Fibroblast of skin of right biceps (primary cell): ENCODE results near the gene C16orf92.

ENCODE experiments used
- DNase-seq: peaks from one replicate; pipeline ENCODE4 v3.0.0-alpha.2; 2013

The C16orf92 gene

DNA sequence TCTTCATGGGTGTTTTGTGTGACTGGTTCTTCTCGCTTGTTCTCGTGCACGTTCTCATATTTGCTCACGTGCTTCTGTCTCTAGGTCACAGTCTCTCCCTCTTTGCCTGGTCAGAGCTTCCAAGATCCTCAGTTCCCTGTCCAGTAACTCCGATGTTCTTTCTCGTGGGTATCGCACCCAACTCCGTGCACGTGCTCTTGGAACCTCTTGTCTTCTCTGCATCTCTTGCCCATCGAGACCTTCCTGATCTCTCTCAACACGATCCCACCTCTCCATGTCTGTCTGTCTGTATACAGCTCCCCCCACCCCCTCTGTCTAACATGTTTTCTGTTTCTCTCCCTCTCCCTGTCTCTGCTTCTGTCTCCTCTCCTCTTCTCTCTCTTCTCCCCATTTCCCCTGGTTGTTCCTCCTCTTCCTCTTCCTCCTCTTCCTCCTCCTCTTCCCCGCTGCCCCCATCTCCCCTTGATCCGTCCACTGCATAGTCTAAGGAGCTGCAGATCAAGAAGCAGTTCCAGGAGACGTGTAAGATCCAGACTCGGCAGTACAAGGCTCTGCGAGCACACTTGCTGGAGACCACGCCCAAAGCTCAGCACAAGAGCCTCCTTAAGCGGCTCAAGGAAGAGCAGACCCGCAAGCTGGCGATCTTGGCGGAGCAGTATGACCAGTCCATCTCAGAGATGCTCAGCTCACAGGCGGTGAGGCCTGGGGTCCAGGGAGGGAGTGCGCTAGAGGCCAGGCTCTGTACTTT is 33.7 kb upstream of the C16orf92 start:
- no peak for DNase-seq

DNA sequence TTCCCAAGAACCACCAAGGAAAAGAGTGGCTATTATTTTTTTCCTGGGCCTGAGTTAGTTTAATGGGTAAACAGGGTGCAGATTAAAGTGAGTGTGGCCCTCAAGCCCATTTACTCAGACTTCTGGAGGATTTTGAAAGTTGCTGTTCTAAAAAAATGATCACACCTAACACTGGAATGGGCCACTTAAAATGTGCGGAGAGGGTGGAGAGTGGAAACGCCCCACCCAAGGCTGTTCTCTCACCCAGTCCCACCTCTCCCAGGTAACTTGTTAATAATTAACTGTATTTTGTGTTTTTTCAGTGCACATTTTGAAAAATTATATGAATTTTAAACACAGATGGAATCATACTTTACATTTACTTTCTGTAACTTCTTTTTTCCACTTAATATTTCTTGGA is 33.0 kb upstream of the C16orf92 start:
- DNase-seq, result no peak

DNA sequence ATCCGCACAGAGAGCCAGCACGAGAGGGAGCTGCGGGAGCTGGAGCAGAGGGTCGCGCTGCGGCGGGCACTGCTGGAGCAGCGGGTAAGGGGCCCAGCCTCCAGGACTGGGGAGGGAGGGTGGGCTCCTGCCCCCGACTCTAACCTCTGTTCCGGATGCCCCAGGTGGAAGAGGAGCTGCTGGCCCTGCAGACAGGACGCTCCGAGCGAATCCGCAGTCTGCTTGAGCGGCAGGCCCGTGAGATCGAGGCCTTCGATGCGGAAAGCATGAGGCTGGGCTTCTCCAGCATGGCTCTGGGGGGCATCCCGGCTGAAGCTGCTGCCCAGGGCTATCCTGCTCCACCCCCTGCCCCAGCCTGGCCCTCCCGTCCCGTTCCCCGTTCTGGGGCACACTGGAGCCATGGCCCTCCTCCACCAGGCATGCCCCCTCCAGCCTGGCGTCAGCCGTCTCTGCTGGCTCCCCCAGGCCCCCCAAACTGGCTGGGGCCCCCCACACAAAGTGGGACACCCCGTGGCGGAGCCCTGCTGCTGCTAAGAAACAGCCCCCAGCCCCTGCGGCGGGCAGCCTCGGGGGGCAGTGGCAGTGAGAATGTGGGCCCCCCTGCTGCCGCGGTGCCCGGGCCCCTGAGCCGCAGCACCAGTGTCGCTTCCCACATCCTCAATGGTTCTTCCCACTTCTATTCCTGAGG is 32.0 kb upstream of the C16orf92 start:
- no peak for DNase-seq

DNA sequence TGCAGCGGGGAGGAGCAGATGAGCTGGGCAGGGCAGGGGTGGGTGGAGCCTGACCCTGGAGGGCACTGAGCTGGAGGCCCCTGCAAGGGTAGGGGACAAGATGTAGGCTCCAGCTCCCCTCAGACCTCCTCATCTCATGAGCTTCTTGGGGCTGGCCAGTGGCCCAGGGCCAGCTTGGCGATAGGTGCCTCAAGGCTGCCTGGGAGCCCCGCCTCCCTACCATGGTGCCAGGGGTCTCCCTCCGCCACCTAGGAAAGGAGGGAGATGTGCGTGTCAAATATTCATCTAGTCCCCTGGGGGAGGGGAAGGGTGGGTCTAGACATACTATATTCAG is 31.5 kb upstream of the C16orf92 start:
- DNase-seq, result no peak

DNA sequence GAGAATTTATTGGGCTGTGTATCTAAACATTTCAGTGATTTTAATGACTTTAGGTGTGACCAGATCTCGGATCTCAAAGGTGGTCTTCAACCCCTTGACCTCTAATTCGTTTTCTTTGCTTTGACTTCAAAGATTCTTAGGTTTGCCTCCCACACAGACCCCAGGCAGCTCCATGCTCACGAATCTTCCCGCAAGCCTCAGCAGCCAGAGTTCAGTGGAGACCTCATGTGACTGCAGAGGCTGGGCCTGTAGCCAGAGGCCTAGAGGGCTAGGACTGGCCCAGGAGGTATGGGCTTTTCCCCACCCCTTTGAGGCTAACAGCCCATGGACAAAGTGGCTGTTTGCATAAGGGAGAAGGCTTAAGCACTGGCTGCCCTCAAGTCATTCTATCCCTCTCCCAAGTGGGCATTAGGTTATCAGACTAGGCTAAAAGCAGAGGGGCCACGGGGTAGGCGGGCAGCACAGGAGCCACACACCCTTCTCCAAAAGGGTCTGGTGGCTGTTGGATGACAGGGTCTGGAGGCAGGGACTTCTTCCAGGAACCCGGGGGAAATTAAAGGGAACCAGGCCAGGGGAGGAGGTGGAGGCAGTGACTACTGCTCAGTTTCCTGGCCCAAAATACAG is 30.5 kb upstream of the C16orf92 start:
- no peak for DNase-seq

DNA sequence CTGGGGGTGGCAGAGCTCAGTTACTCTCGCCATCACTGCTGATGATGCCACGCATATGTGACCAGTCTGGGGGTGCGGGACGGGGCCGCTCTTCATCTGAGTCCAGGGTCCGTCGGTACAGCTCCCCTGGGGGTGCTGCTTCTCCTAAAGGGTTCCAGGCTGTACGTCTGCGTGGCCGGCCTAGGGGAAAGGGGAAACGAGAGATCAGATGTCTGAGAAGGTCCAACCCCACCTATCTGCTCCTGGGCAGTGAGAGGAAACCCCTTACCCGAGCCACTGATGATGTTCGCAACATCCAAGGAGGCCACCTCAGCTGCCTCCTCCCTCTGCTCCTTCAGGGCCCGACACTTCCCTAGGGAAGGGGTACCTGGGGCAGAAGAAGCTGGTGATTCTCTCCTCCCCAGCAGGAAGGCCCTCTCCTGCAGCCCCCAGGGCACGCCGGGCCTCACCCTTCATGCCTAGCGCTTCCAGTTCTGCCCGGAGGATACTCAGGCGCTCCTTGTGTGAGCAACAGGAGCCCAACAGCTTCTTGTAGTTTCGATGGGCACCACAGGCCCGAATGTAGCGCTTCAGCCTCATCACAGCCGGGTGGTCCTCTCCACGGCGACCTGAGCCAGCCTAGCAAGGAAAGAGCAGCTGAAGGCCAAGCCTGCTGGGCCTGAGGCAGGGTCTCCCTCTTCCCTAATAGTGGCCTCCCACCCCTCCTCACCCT is 29.7 kb upstream of the C16orf92 start:
- DNase-seq, result no peak

DNA sequence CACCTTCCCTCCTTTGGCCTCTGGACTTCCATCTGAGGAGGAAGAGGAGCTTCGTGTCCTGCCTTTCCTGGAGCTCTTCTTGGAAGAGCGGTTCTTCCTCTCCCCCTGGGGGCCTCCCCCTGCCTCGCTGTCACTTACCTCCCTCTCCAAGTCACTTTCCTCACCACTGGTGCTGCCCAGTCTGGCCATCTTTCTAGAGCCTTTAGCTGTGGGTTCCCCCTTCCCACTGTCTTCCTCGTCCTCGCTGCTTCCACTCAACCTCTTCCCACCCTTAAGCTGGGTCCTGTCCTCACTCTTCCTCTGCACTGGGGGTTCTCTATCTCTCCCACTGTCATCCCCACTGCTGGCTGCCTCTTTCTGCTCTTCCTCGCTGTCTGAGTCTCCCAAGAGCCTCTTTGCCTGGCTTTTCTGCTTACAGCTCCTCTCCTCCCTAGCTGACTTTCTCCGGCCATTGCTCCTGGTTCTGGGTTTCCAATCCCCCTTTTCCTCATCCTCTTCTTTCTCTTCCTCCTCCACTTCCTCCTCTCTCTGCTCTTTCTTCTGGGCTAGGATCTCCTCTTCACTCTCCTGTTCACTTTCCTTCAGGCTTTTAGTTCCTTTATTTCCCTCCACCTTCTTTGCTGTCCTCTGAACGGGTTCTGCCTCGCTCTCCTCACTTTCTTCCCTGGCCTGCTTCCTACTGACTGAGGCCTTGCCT is 28.9 kb upstream of the C16orf92 start:
- DNase-seq, result no peak

DNA sequence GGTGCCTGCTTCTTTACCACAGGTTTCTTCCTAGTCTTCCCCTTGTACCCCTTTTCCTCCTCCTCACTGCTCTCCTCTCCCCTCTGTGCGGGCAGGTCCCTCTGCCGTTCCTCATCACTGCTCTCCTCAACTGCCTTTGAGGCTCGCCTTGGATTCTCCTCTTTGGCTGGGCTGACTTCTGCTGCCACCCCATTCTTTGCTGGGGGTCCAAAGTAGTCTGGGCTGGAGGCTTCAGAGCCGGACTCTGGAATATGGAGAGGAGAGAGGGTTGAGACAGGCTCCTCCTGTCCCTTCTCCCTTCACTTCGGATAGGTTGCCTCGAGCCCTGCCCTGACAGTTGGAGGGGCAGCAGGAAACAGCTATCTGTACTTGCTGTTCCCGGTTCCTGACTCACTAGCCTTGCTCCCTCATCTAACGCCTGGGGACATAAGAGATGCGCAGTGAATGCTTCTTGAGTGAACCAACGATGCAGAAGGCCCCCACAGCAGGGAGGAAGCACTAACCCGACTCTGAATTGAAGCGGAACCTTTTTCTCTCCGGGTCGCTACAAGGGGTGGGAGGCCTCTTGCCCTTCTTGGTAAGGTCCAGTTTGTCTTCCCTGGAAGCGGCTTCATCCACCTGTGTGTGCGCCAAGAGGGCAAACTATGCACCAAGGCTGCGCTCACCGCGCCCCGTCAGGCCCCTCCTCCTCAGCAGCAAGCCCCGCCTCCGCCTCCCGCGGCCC is 28.2 kb upstream of the C16orf92 start:
- peak; percentile 65 for DNase-seq

DNA sequence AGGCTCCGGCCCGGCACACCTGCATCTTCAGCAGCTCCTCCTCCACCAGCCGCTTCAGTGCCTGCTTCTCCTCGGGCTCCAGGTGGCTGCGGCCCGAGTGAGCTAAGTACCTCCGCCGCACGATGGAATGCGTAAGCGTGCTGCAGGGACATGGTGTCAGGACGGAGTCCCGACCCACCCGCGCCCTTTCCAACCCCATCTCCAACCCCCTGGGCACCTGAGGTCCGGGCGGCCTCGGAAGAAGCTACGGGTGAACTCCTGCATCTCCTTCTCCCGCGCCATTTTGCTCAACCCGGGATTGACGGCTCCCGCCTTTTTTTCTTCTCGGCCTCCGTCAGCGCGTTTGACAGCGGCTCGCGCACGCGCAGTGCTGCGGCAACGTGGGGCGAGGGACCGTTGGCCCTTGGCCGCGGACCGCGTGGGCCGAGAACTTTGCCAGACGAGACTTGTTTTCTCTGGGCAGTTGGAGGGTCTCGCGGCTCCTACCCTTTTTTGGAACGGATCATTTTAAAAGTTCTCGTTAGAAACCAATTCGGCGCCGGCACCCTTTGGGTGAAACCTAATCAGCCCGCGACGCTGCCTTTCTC is 27.6 kb upstream of the C16orf92 start, which contains the start of gene HIRIP3:
HIRIP3 (minus strand) TSS at position 294 of the 587 bp plus-strand sequence; CDS start at position 282, 12 bp downstream.
- peak; percentile 83 for DNase-seq

DNA sequence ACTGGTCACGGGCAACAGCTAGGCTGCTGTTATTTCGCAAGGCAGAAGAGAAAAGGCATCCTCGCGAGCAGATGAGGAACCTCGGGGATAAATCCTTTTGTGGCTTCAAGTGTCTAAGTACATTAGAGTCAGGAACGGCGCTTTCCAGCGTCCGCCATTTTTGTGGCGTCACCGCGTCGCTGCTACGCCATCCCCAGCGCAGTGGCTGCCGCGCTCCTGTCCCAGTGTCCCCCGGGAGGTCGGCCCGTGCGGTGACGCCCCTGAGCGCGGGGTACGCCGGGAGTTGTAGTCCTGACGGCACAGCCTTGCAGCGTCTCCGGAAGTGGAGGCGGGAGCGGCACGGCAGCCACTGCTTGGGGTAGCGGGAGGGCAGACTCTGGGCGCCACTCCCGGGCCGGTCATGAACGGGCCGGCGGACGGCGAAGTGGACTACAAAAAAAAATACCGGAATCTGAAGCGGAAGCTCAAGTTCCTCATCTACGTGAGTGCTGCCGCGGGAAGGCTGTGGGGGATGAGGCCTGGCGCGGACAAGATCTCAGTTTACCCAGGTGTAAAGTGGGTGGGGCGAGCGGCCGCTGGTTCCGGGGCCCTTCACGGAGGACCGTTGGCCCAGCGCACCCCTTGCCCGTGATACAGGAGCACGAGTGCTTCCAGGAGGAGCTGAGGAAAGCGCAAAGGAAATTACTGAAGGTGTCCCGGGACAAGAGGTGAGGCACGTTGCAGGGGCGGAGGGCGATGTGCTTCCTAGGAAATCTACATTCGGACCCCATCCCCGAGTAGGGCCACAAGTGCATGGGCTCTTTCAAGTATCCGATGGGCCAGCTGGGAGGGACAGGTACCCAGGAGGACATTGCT is 26.9 kb upstream of the C16orf92 start, which contains the start of gene INO80E:
INO80E (plus strand) TSS at position 331 of the 855 bp plus-strand sequence; CDS start at position 401, 70 bp downstream.
- peak; percentile 96 for DNase-seq

DNA sequence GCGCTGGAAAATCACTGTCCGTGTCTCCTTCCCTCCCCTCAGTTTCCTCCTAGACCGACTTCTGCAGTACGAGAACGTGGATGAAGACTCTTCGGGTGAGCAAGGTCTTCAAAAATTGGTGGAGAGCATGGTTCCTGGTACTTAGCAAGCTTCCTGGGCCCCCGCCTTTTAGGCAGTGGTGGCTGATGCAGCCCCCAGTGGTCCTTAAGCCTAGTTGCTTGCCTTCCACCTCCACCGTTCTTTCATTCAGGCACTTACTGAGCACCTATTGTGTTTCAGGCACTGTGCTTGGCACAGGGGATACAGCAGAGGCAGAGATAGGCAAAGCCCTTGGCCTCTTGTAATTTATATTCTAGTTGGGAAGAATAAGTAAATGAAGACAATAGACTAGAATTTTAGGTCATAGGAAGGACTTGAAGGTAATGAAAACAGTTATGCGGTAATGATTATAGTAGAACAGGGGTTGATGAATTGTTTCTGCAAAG is 26.2 kb upstream of the C16orf92 start:
- DNase-seq, result no peak

DNA sequence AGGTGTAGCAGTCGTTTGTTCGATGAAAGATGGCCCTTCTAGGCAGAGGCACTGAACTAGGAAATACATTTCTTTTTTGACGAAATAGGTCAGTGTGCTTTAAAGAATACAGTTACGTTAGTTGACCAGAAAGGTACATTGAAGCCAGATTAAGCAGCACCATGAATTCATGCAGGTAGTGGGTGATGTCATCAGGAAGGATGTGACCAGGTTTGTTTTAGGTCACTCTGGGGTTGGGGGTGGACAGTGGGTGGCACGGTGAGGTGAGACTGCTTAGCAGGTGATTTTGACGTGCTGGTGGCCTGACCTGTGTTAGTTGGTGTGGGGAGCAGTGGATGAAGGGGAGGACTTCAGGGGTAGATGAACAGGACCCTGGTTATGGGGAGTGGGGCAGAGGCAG is 23.4 kb upstream of the C16orf92 start:
- DNase-seq, result no peak

DNA sequence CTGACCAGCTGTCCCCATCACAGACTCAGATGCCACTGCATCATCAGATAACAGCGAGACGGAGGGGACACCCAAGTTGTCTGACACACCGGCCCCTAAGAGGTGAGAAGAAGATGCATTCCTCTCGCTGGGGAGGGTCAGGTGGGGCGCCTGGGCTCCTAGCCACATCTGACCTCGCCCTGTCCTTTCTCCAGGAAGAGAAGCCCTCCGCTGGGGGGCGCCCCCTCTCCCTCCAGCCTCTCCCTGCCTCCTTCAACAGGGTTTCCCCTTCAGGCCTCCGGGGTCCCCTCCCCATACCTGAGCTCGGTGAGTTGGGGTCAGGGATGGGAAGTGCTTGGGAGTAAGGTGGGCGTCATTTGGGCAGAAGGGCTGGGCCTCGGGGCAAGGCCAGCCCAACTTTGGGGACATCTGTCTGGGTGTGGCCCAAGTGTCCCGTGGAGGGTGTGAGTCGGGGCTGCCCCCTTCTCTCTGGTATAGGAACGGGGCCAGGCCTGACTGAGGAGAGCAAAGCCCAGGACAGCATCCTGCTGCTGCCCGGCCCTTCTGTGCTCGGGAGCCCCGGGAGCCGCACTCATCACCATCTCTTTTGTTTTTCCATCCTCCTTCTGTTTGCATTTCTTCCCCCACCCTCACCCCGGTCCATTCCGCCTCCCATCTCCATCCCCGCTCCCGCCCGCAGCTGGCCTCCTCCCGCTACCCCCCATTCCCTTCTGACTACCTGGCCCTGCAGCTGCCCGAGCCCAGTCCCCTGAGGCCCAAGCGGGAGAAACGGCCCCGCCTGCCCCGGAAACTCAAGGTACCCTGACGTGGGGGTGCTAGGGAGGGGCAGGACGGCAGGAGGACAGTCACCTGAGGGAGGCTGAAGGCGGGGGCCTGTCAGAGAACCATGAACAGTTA is 22.0 kb upstream of the C16orf92 start:
- DNase-seq, result no peak

DNA sequence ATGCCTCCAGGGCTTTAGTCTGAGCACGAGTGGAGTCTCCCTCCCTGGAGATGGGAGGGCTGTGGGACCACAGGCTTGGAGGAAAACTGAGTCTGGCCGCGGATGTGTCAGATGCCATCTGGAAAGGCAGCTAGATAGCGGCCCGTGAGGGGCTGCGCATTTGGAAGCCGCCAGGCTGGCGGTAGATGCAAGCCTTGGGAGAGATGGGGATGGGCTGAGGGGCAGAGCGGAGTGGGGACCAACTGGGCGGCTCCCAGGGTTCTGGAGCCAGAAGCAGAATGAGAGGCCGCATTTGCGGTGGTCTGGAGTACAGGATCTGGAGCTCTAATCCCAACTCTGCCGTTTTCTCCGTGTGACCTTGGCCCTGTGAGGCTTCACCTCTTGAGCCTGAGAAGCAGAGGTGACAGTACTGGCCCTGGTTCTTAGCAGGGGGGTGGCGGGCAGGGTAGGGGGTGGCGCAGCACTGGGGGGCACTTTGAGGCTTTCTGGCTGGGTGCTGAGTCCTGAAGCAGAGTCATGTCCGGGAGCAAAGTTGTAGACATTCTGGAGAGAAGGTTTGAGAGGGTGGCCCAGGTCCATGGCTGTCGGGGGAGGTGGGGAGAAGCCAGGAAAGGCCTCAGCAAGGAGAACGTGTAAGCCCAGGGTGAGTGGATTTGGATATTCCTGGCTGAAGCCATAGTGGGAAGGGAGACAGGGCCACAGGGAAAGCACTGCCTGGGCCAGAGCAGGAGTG is 20.2 kb upstream of the C16orf92 start:
- DNase-seq, result no peak

DNA sequence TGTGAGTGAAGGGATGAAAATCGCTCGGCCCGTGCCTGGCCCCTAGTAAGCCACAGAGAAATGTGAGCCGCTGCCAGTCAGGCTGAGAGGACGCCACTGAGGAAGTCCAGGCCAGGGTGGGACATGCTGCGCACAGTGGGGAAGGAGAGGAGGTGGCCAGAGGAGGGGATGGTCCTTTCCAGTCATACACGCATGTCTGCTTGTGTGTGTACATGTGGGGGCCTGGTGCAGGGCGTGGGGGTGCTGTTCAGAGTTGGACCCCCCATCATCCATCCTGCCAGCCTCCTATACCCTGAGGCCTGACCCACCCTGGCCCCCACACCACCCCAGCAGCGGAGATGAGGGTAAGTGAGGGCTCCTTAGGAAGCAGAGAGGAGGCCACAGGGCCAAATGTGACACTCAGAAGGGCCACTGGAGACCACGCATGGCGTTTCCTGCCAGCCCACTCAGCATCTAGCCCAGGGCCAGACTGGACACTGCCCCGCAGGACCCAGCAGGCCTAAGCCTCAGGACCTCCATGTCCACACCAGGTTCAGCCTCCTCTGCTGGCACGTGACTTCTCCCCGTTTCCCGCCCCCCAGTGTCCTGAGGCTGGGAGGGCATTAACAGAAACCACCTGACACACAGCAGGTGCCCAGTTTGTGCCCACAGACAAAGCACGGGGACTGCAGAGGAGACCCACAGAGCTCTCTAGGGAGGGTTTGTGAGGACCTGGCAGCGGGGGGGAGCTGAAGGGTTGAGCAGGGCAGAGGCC is 19.2 kb upstream of the C16orf92 start:
- no peak for DNase-seq

DNA sequence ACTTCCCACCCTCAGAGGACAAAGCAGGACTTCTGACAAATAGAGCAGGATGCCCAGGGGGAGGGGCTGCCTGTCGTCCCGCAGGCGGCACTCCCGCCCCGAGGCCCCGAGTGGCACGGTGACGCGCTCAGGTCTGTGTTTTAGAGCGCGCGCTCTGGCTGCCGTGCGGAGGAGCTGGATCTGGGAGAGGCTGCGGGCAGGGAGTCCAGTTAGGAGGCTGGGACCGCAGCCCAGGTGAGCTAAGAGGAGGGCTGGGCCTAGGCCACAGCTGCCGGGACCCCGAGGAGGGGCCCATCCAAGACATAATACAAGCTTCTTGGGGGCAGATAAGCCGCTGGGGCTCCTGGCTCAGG is 18.6 kb upstream of the C16orf92 start:
- no peak for DNase-seq

DNA sequence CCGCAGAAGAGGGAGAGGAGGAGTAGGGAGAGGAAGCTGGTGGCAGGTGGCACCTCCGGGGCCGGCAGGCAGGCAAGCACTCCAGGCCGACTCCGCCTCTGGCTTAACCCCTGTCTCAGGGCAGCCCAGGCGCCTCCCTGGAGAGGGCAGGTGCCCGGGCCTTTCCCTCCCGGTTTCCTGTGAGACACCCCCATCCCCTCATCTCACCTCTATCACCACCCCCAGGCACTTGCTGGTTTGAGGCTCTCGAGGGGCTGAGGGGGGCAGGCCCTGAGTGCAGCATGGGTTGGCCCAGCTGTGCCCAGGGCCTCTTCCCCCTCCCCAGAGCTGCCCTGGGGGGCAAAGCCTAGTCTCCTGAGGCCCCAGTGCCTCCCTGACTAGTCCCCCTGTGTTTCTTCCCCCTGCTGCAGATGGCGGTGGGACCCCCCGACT is 18.2 kb upstream of the C16orf92 start:
- no peak for DNase-seq
